SKM-1 (cell line): ENCODE measurements around the gene OR7G2.
"Not testable (repeated sequence)": the region's sequence is repeated elsewhere in the genome, so short reads cannot be mapped to it uniquely, and the experiment has no call there.

Source experiments
- DNase-seq: peaks from one replicate; lab custom pipeline; 2025; ENCODE audit not compliant: unreplicated experiment; lab: John Stamatoyannopoulos, UW

Gene OR7G2

GRCh38 chr19:9075064-9075949, 32.0 kb downstream of the OR7G2 start:
- DNase-seq: no peak

DNA sequence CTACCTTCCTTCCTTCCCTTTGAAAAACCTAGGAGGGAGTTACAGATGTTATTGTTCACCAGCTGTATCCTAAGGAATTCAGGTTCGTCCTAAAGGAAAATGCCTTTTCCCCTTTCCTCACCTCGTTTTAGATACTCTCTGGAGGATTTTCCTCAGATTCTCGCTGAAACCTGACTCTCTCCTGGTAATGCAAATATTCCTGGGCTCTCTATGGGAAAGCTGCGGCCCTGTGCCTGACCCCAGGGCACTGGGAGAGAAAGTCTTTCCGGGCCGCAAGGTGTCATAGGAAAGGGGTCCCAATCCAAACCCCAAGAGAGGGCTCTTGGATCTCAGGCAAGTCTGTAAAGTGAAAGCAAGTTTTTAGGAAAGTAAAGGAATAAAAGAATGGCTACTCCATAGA, 33.5 kb downstream of the OR7G2 start:
- no peak for DNase-seq

GRCh38 chr19:9071720-9072119, 35.6 kb downstream of the OR7G2 start:
- not testable (repeated sequence) for DNase-seq

- DNase-seq: no peak
These were observed 37.2 kb downstream of the OR7G2 start for GRCh38 chr19:9070066-9070465.

- DNase-seq: no peak
These were observed 41.7 kb downstream of the OR7G2 start for GRCh38 chr19:9065457-9066014.

- DNase-seq: no peak
These were observed 45.4 kb downstream of the OR7G2 start for GRCh38 chr19:9061879-9062278.

- DNase-seq: no peak
These were observed 46.5 kb downstream of the OR7G2 start for GRCh38 chr19:9060564-9061340.

DNA sequence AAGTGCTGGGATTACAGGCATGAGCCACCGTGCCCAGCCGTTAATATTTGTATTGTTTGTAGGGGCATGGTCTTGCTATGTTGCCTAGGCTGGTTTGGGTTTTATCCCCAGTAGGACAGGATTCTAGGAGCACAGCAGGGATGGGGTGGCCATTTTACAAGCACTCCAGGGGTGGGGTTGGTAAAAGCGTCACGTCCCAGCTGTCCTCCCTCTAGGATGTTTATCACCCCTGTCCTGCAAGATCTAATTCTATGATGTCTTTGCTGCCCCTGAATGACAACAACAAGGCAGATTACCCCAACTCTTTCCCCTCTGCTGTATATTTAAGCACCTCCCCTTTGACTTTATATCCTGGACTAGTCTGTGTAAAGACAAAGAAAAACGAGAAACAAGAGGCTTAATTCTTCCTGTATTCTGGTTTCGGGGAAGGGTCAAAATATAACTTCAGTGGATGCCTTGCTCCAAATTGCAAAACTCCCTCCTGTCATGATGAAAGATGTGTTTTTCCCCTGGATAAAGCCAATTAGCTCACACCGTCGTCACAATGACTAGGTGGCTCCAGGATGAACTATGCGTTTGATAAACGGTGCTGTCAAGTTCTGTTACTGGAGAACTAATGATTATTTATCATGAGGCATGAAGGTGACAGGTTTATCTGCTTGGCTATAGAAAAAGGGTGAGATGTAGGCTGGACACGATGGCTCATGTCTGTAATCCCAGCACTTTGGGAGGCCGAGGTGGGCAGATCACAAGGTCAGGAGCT, 48.2 kb downstream of the OR7G2 start:
- DNase-seq: peak; percentile 35

DNA sequence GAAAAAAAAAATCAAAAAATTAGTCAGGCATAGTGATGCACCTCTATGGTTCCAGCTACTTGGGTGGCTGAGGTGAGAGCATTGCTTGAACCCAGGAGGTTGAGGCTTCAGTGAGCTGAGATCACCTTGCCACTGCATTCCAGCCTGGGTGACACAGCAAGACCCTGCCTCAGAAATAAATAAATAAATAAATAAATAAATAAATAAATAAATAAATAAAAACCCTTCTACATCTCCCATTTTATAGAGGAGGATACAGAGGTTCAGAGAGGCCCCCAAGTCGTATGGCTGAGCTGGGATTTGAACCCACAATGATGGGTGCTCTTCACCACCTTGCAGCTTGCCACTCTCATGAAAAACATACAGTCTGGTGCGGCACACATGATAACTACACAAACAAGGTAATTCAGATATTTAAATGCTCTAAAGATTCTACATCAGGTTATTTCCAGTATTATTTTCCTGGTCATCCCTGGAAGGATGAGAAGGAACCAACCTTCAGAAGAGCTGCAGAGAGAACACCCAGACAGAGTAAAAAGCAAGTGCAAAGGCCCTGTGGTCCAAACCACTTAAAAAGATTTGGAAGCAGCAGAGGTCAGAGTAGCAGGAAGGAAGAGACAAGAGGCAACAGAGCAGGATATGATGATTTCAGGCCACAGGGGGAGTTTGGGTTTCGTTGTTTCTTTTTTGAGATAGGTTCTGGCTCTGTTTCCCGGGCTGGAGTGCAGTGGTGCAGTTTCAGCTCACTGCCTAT, 49.6 kb downstream of the OR7G2 start:
- no peak for DNase-seq

DNA sequence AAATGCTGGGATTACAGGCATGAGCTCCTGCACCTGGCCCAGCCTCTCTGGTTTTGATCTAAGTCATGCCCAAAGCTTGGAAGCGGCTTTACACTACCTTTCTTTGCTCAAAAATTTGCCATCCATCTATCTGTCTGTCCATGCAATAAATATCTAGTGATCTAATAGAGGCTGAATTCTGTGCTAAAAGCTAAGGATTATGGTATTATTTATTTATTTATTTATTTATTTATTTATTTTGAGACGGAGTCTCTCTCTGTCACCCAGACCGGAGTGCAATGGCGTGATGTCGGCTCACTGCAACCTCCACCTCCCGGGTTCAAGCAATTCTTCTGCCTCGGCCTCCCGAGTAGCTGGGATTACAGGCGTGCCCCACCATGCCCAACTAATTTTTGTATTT, 51.1 kb downstream of the OR7G2 start:
- DNase-seq: not testable (repeated sequence)

DNA sequence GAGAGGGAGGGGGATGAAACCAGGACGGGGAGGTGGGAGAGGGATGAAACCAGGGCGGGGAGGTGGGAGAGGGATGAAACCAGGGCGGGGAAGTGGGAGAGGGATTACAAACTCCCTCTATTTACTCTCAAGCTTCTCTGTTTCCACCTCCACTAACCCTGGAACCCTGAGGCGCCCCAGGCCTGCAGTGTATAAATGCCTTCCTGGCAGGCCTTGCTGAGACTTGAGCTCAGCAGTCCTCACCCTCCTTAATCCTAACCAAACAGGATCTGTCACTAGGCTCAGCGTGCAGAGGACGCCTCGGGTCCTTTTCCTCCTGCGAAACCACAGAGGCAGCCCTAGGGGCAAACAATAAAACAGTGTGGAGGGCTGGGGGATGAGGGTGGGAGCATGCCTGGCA, 52.5 kb downstream of the OR7G2 start:
- DNase-seq: no peak

GRCh38 chr19:9054207-9054606, 53.1 kb downstream of the OR7G2 start:
- DNase-seq: no peak

- not testable (repeated sequence) for DNase-seq
These were observed 53.6 kb downstream of the OR7G2 start for GRCh38 chr19:9053674-9054073.

DNA sequence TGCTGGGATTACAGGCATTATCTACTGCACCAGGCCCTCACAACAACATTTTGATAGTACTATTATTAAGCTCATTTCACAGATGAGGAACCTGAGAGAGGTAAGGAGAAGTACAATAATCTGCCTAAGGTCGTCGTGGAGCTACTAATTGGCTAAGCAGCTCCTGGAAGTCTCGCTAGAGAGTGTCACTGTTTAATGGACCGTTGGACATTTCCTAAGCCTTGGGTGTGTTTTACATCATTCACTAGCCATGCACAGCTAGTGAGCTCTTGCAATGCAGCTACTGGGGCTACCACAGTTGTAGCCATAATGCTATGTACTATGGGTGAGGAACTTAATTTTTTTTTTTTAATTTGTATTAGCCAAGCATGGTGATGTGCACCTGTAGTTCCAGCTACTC, 54.4 kb downstream of the OR7G2 start:
- DNase-seq: no peak
